Natural killer cell (primary cell): Measurements from ENCODE around the gene SMIM5. TPM values are rescaled to one million over a fixed set of nuclear protein-coding genes. Genes with fewer than 3 reads are reported as not detected.
A peak's percentile ranks its signal among the peaks of the same experiment; 100 is the strongest.
"Not testable (repeated sequence)": the region's sequence is repeated elsewhere in the genome, so short reads cannot be mapped to it uniquely, and the experiment has no call there.

Source experiments
- ATAC-seq, 3 donors: fragments of 150-1000 bp in 2 of 3; fragments of 200-7000 bp in 1 of 3; cut with Tn5 transposase; 1 replicate in 1 of 3; 2 replicates in 2 of 3; pipeline ENCODE4 v1.10.0; 2021; ENCODE audit warnings: mild to moderate bottlenecking in 2 of 3, moderate library complexity in 2 of 3
- DNase-seq, 2 donors: peaks; one replicate each; pipeline versions ENCODE4 v3.0.0 to v3.0.0-alpha.2; 2013 to 2021; ENCODE audit warnings: mixed read lengths in 1 of 2
- H3K27ac ChIP-seq: one replicate; pipeline ENCODE4 v1.5.1; 2013; ENCODE audit warnings: mild to moderate bottlenecking, low read length
- H3K27me3 ChIP-seq: one replicate; pipeline ENCODE4 v1.6.1; 2013; ENCODE audit warnings: low read length; ENCODE audit not compliant: control insufficient read depth, insufficient read depth
- H3K36me3 ChIP-seq: one replicate; pipeline ENCODE4 v1.6.1; 2013; ENCODE audit warnings: low read length; ENCODE audit not compliant: control insufficient read depth, insufficient read depth
- H3K4me1 ChIP-seq: one replicate; pipeline ENCODE4 v1.6.1; 2013; ENCODE audit warnings: low read length; ENCODE audit not compliant: control insufficient read depth, insufficient read depth
- H3K4me3 ChIP-seq: one replicate; pipeline ENCODE4 v1.5.1; 2013; ENCODE audit warnings: low read length
- H3K9me3 ChIP-seq: one replicate; pipeline ENCODE4 v1.6.1; 2013; ENCODE audit warnings: low read length; ENCODE audit not compliant: control insufficient read depth, insufficient read depth
- H3K27ac Mint-ChIP-seq, 2 donors: one replicate each; pipeline ENCODE4 v1.8.0; 2022; ENCODE audit warnings: mild to moderate bottlenecking in 2 of 2, mixed read lengths in 2 of 2, moderate library complexity in 1 of 2
- H3K27me3 Mint-ChIP-seq, 2 donors: one replicate each; pipeline ENCODE4 v1.8.0; 2022; ENCODE audit warnings: low read depth in 2 of 2, mixed read lengths in 2 of 2
- H3K36me3 Mint-ChIP-seq: one replicate; pipeline ENCODE4 v1.8.0; 2022; ENCODE audit warnings: mixed read lengths
- H3K4me1 Mint-ChIP-seq, 2 donors: one replicate each; pipeline ENCODE4 v1.8.0; 2022; ENCODE audit warnings: mixed read lengths in 2 of 2
- H3K4me3 Mint-ChIP-seq: one replicate; pipeline ENCODE4 v1.8.0; 2022; ENCODE audit warnings: mild to moderate bottlenecking, moderate library complexity, mixed read lengths
- H3K9me3 Mint-ChIP-seq, 2 donors: one replicate each; pipeline ENCODE4 v1.8.0; 2022; ENCODE audit warnings: mixed read lengths in 2 of 2
- CTCF ChIP-seq: fragments of 200-600 bp; IDR thresholded peaks from one replicate; pipeline ENCODE4 v1.8.0; 2022; ENCODE audit warnings: antibody characterized with exemption
- WGBS: methylation state at CpG from one replicate; pipeline ENCODE4 v1.1.7; 2013; ENCODE audit warnings: missing lambda C conversion rate; ENCODE audit not compliant: insufficient coverage; 5-methylcytosine and 5-hydroxymethylcytosine counted together
- intact Hi-C: fragments of 100-400 bp; cut with micrococcal nuclease; formaldehyde crosslinking; loops from one replicate; pipeline ENCODE4 v1.14.2; 2022
- total RNA-seq, 4 donors: library from RNA; stranded (reverse); fragments of 120-200 nt in 1 of 4; gene quantifications; one replicate each; pipeline versions ENCODE4 v1.2.3 to v1.2.4, GENCODE V29; 2013 to 2022

SMIM5 gene
- total RNA-seq, 3 donors from 2014 or later (not counting 1 experiment from before 2014, with no cell fraction given): 0.95 to 2.0 (median 1.5) TPM

GRCh38 chr17:75592348-75593020, 40.8 kb upstream of the SMIM5 start:
- Histone ChIP-seq H3K27ac (no peak overlapping the region), H3K4me3 (no peak overlapping the region), H3K36me3 (peaks cover 5% of the 10 kb centered on the region), H3K9me3 (no peaks in the 10 kb centered on the region), H3K4me1 (peaks cover 24% of the 10 kb centered on the region), H3K27me3 (no peaks in the 10 kb centered on the region)
- DNase-seq (no peak), ATAC-seq (no peak)
- H3K27ac Mint-ChIP-seq: no peak overlapping the region
- TF ChIP-seq CTCF: no peak
- no peaks in the 10 kb centered on the region for H3K27me3 Mint-ChIP-seq
- no peak overlapping the region for H3K4me3 Mint-ChIP-seq
- no peaks in the 10 kb centered on the region for H3K36me3 Mint-ChIP-seq
- H3K9me3 Mint-ChIP-seq: no peaks in the 10 kb centered on the region
- peaks cover 7 to 20% of the 10 kb centered on the region in 2 donors for H3K4me1 Mint-ChIP-seq
- WGBS: 96% methylated on average over 17 of the region's 17 CpGs
- intact Hi-C loops: no loop called here

- H3K27me3 Mint-ChIP-seq, H3K9me3 ChIP-seq, H3K4me3 Mint-ChIP-seq, intact Hi-C loops, H3K27ac Mint-ChIP-seq, H3K27me3 ChIP-seq, H3K36me3 Mint-ChIP-seq, H3K9me3 Mint-ChIP-seq, ATAC-seq, H3K4me3 ChIP-seq, DNase-seq, H3K27ac ChIP-seq, H3K36me3 ChIP-seq: not testable (repeated sequence)
- peaks cover 19% of the 10 kb centered on the region for H3K4me1 ChIP-seq
- 87% methylated on average over 7 of the region's 9 CpGs for WGBS
- peaks cover 7 to 16% of the 10 kb centered on the region in 2 donors for H3K4me1 Mint-ChIP-seq
Observed at GRCh38 chr17:75593430-75593829, 39.8 kb upstream of the SMIM5 start.

- Mint-ChIP-seq H3K4me1 (peaks cover 7 to 12% of the 10 kb centered on the region in 2 donors), H3K4me3 (no peak overlapping the region), H3K27me3 (no peaks in the 10 kb centered on the region), H3K9me3 (no peaks in the 10 kb centered on the region), H3K36me3 (no peaks in the 10 kb centered on the region), H3K27ac (peak overlapping the region in 1 of 2 donors; percentile 22)
- no peak for ATAC-seq
- Histone ChIP-seq H3K4me3 (no peak overlapping the region), H3K36me3 (peaks cover 5% of the 10 kb centered on the region), H3K9me3 (no peaks in the 10 kb centered on the region), H3K4me1 (peaks cover 12% of the 10 kb centered on the region), H3K27me3 (no peaks in the 10 kb centered on the region), H3K27ac (no peak overlapping the region)
- WGBS: 91% methylated on average over 28 of the region's 28 CpGs
- intact Hi-C loops: no loop called here
- TF ChIP-seq CTCF: no peak
- no peak for DNase-seq
Observed at GRCh38 chr17:75594499-75595283, 38.5 kb upstream of the SMIM5 start.

GRCh38 chr17:75595284-75595919, 37.8 kb upstream of the SMIM5 start:
- ATAC-seq (no peak), DNase-seq (no peak)
- Histone ChIP-seq H3K36me3 (peaks cover 5% of the 10 kb centered on the region), H3K4me3 (no peak overlapping the region), H3K27me3 (no peaks in the 10 kb centered on the region), H3K9me3 (no peaks in the 10 kb centered on the region), H3K27ac (no peak overlapping the region), H3K4me1 (peaks cover 5% of the 10 kb centered on the region)
- H3K4me3 Mint-ChIP-seq: no peak overlapping the region
- no peaks in the 10 kb centered on the region for H3K36me3 Mint-ChIP-seq
- peak overlapping the region in 1 of 2 donors; percentile 22 for H3K27ac Mint-ChIP-seq
- TF ChIP-seq CTCF: no peak
- H3K27me3 Mint-ChIP-seq: no peaks in the 10 kb centered on the region
- peaks cover 7 to 9% of the 10 kb centered on the region in 2 donors for H3K4me1 Mint-ChIP-seq
- 93% methylated on average over 13 of the region's 13 CpGs for WGBS
- H3K9me3 Mint-ChIP-seq: no peaks in the 10 kb centered on the region
- intact Hi-C loops: no loop called here
